GM12878 (cell line): ENCODE results near the gene XPC. TPM values are rescaled to one million over a fixed set of nuclear protein-coding genes. Genes with fewer than 3 reads are reported as not detected.

Source experiments
- CHD1 ChIP-seq: IDR thresholded peaks from 2 replicates; pipeline ENCODE4 v1.6.1; 2012; ENCODE audit warnings: low read depth, low read length, improper control_type of control experiment
- CHD2 ChIP-seq: IDR thresholded peaks from 2 replicates; pipeline ENCODE4 v1.6.1; 2011; ENCODE audit warnings: low read depth, low read length, improper control_type of control experiment, borderline replicate concordance
- DPF2 ChIP-seq: fragments of 450-650 bp; IDR thresholded peaks from 2 replicates; pipeline ENCODE4 v1.6.1; 2017; ENCODE audit warnings: mild to moderate bottlenecking
- EED ChIP-seq: sonication (generic); IDR thresholded peaks from 2 replicates; pipeline ENCODE4 v1.6.1; 2016; ENCODE audit warnings: antibody characterized with exemption, low read depth
- GABPA ChIP-seq: IDR thresholded peaks from 2 replicates; pipeline ENCODE4 v1.6.1; 2014; ENCODE audit warnings: antibody characterized with exemption, low read depth, mild to moderate bottlenecking, inconsistent platforms
- IKZF1 ChIP-seq: fragments of 450-650 bp; conservative IDR thresholded peaks from 2 replicates; pipeline ENCODE4 v1.6.1; 2017; ENCODE audit warnings: antibody characterized with exemption, mild to moderate bottlenecking
- IKZF2 ChIP-seq, 2 experiments: fragments of 450-650 bp; IDR thresholded peaks; 2 replicates each; pipeline ENCODE4 v1.6.1; 2017; ENCODE audit warnings: mild to moderate bottlenecking in 2 of 2, moderate library complexity in 2 of 2
- IRF4 ChIP-seq: IDR thresholded peaks from 2 replicates; pipeline ENCODE4 v1.6.1; 2011; ENCODE audit warnings: low read depth, low read length
- LARP7 ChIP-seq: fragments of 450-650 bp; IDR thresholded peaks from 2 replicates; pipeline ENCODE4 v1.6.1; 2017; ENCODE audit warnings: mild to moderate bottlenecking
- MEF2A ChIP-seq: IDR thresholded peaks from 2 replicates; pipeline ENCODE4 v1.6.1; 2011; ENCODE audit warnings: low read depth, mild to moderate bottlenecking, low read length, moderate library complexity; ENCODE audit not compliant: insufficient read depth
- NR2F1 ChIP-seq: fragments of 450-650 bp; conservative IDR thresholded peaks from 2 replicates; pipeline ENCODE4 v1.6.1; 2017; ENCODE audit warnings: mild to moderate bottlenecking
- POLR2A ChIP-seq: IDR thresholded peaks from 2 replicates; pipeline ENCODE4 v1.6.1; 2011; ENCODE audit warnings: low read depth, mild to moderate bottlenecking, low read length
- RUNX3 ChIP-seq: IDR thresholded peaks from 2 replicates; pipeline ENCODE4 v1.6.1; 2012; ENCODE audit warnings: low read length, inconsistent platforms
- SMAD1 ChIP-seq: fragments of 450-650 bp; IDR thresholded peaks from 2 replicates; pipeline ENCODE4 v1.6.1; 2018; ENCODE audit warnings: mild to moderate bottlenecking, low read depth; ENCODE audit not compliant: partially characterized antibody
- TARDBP ChIP-seq: IDR thresholded peaks from 2 replicates; pipeline ENCODE4 v1.6.1; 2016; ENCODE audit warnings: borderline replicate concordance
- TCF3 ChIP-seq: IDR thresholded peaks from 2 replicates; pipeline ENCODE4 v1.6.1; 2012; ENCODE audit warnings: low read depth, mild to moderate bottlenecking, low read length, borderline replicate concordance; ENCODE audit not compliant: insufficient read depth
- ZNF274 ChIP-seq: IDR thresholded peaks from one replicate; pipeline ENCODE4 v1.8.0; 2011; ENCODE audit not compliant: insufficient read length, insufficient read depth
- polyA plus RNA-seq, 11 experiments: library from polyadenylated mRNA; depleted of rRNA in 4 of 11; unstranded in 6 of 11; stranded (reverse) in 5 of 11; fragments of >200 nt; fragmentation: Nextera tagmentation in 4 of 11; fragmentation: Illumina TruSeq in 1 of 11; extraction: Ambion mirVana in 4 of 11; extraction: Trizol in 1 of 11; gene quantifications; 1 replicate in 1 of 11; 2 replicates in 10 of 11; pipeline versions ENCODE4 v1.2.1 to v1.2.3, GENCODE V29; 2011 to 2016; ENCODE audit warnings: inconsistent platforms in 2 of 11, missing spikeins in 2 of 11, low read depth in 1 of 11
- total RNA-seq, 4 experiments: library from RNA; depleted of rRNA in 3 of 4; stranded (reverse); fragments of >200 nt in 3 of 4; fragmentation: Illumina TruSeq in 1 of 4; extraction: Trizol in 1 of 4; gene quantifications; 2 replicates each; pipeline versions ENCODE4 v1.2.1 to v1.2.3, GENCODE V29; 2013 to 2021
- TF ChIP-seq, protein P1 (sequence below): IDR thresholded peaks from 2 replicates; pipeline ENCODE4 v1.6.1; 2012; ENCODE audit warnings: low read depth, low read length, improper control_type of control experiment
- TF ChIP-seq, protein P2 (sequence below): fragments of 450-650 bp; IDR thresholded peaks from 2 replicates; pipeline ENCODE4 v1.6.1; 2016; ENCODE audit warnings: mild to moderate bottlenecking, moderate library complexity, borderline replicate concordance
- TF ChIP-seq, protein P3 (sequence below): fragments of 450-650 bp; IDR thresholded peaks from 2 replicates; pipeline ENCODE4 v1.6.1; 2017; ENCODE audit warnings: borderline replicate concordance

The XPC gene
- total and polyA plus RNA-seq, 10 of the 15 experiments (the other 5 are each of a cell fraction or from before 2014, with no cell fraction given) = 4.0 to 48.3 (median 29.8) TPM

GRCh38 chr3:14124615-14125192 is 53.7 kb downstream of the XPC start, which contains the start of the genes CHCHD4 and TMEM43 (continued):
- TF ChIP-seq CHD2 (peak; percentile 47), DPF2 (peak; percentile 66; the same call in 1 of the 2 replicates), RUNX3 (peak; percentile 42), MEF2A (no peak), TARDBP (peak; percentile 88; the same call in 1 of the 2 replicates), SMAD1 (no peak), LARP7 (peak; percentile 75; the same call in 1 of the 2 replicates), ZNF274 (no peak), POLR2A (peak; percentile 79), TCF3 (0 out of 2 replicates have a peak, but pooled peaks have one; percentile 58), IRF4 (no peak), CHD1 (0 out of 2 replicates have a peak, but pooled peaks have one; percentile 19), GABPA (peak; percentile 68; the same call in 1 of the 2 replicates), NR2F1 (peak; percentile 76), IKZF2 (IDR thresholded peaks at IDR 0.05) (no peak), EED (no peak), IKZF1 (peak; percentile 100)
- TF ChIP-seq, protein P1, sequence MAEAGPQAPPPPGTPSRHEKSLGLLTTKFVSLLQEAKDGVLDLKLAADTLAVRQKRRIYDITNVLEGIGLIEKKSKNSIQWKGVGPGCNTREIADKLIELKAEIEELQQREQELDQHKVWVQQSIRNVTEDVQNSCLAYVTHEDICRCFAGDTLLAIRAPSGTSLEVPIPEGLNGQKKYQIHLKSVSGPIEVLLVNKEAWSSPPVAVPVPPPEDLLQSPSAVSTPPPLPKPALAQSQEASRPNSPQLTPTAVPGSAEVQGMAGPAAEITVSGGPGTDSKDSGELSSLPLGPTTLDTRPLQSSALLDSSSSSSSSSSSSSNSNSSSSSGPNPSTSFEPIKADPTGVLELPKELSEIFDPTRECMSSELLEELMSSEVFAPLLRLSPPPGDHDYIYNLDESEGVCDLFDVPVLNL = 0 out of 2 replicates have a peak, but pooled peaks have one; percentile 25
- TF ChIP-seq, protein P2, sequence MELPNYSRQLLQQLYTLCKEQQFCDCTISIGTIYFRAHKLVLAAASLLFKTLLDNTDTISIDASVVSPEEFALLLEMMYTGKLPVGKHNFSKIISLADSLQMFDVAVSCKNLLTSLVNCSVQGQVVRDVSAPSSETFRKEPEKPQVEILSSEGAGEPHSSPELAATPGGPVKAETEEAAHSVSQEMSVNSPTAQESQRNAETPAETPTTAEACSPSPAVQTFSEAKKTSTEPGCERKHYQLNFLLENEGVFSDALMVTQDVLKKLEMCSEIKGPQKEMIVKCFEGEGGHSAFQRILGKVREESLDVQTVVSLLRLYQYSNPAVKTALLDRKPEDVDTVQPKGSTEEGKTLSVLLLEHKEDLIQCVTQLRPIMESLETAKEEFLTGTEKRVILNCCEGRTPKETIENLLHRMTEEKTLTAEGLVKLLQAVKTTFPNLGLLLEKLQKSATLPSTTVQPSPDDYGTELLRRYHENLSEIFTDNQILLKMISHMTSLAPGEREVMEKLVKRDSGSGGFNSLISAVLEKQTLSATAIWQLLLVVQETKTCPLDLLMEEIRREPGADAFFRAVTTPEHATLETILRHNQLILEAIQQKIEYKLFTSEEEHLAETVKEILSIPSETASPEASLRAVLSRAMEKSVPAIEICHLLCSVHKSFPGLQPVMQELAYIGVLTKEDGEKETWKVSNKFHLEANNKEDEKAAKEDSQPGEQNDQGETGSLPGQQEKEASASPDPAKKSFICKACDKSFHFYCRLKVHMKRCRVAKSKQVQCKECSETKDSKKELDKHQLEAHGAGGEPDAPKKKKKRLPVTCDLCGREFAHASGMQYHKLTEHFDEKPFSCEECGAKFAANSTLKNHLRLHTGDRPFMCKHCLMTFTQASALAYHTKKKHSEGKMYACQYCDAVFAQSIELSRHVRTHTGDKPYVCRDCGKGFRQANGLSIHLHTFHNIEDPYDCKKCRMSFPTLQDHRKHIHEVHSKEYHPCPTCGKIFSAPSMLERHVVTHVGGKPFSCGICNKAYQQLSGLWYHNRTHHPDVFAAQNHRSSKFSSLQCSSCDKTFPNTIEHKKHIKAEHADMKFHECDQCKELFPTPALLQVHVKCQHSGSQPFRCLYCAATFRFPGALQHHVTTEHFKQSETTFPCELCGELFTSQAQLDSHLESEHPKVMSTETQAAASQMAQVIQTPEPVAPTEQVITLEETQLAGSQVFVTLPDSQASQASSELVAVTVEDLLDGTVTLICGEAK = 0 out of 2 replicates have a peak, but pooled peaks have one; percentile 11
- TF ChIP-seq, protein P3, sequence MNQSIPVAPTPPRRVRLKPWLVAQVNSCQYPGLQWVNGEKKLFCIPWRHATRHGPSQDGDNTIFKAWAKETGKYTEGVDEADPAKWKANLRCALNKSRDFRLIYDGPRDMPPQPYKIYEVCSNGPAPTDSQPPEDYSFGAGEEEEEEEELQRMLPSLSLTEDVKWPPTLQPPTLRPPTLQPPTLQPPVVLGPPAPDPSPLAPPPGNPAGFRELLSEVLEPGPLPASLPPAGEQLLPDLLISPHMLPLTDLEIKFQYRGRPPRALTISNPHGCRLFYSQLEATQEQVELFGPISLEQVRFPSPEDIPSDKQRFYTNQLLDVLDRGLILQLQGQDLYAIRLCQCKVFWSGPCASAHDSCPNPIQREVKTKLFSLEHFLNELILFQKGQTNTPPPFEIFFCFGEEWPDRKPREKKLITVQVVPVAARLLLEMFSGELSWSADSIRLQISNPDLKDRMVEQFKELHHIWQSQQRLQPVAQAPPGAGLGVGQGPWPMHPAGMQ = no peak
